Esophagus (tissue), 2 donors: ENCODE measurements around the gene QSOX2. TPM values are rescaled to one million over a fixed set of nuclear protein-coding genes. Genes with fewer than 3 reads are reported as not detected.

Experiments
- H3K27ac ChIP-seq, 2 donors: one replicate each; pipeline ENCODE4 v1.5.1; 2013; ENCODE audit warnings: low read depth in 2 of 2, mild to moderate bottlenecking in 2 of 2, inconsistent platforms in 1 of 2, low read length in 1 of 2, moderate library complexity in 1 of 2
- H3K27me3 ChIP-seq, 2 donors: one replicate each; pipeline ENCODE4 v1.6.1; 2013; ENCODE audit warnings: low read length in 2 of 2, control low read depth in 1 of 2, mild to moderate bottlenecking in 1 of 2; ENCODE audit not compliant: insufficient read depth in 2 of 2, control insufficient read depth in 1 of 2
- H3K36me3 ChIP-seq, 2 donors: one replicate each; pipeline ENCODE4 v1.6.1; 2013; ENCODE audit warnings: low read length in 1 of 2; ENCODE audit not compliant: control insufficient read depth in 2 of 2, insufficient read depth in 2 of 2
- H3K4me1 ChIP-seq, 2 donors: one replicate each; pipeline ENCODE4 v1.6.1; 2013; ENCODE audit warnings: low read length in 1 of 2; ENCODE audit not compliant: control insufficient read depth in 2 of 2, insufficient read depth in 2 of 2
- H3K4me3 ChIP-seq, 2 donors: one replicate each; pipeline ENCODE4 v1.5.1; 2013; ENCODE audit warnings: low read length in 2 of 2, mild to moderate bottlenecking in 2 of 2, low read depth in 1 of 2, moderate library complexity in 1 of 2
- H3K9me3 ChIP-seq, 2 donors: one replicate each; pipeline ENCODE4 v1.6.1; 2013; ENCODE audit warnings: mild to moderate bottlenecking in 2 of 2, low read depth in 1 of 2, low read length in 1 of 2, moderate library complexity in 1 of 2; ENCODE audit not compliant: control insufficient read depth in 2 of 2, insufficient read depth in 1 of 2
- WGBS, 2 donors: extraction: QIAGEN DNeasy Blood & Tissue Kit; methylation state at CpG; one replicate each; pipeline ENCODE4 v1.1.7; 2013; 5-methylcytosine and 5-hydroxymethylcytosine counted together
- polyA plus RNA-seq, 2 donors: library from polyadenylated mRNA; stranded (reverse); fragments of 200-250 nt; gene quantifications; one replicate each; pipeline ENCODE4 v1.2.3, GENCODE V29; 2013
- donor health status: healthy with polysubstance abuse.
- donor health status: Bipolar disorder and iron deficiency.

QSOX2 gene
- polyA plus RNA-seq, 2 donors, result 2.6 to 3.6 TPM

DNA sequence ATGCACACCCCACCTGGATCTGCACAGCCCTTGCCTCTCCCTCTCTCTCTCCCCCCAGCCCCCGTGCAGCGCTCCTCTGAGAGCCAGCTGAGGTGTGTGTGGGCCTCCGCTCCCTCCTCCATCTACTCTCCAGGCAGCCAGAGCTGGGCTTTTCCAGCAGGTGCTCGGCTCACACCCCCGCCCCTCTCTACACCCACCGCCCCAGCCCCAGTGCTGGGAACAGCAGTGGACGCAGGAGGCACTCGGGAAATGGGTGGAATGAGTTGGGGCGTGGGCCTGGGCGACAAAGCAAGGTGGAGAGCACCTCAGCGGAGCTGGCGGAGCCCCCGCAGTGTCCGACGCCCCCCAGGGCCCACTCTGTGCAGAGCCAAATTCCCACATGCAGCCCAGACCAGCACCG is 27.3 kb downstream of the QSOX2 start:
- Histone ChIP-seq H3K4me1 (peaks cover 0 to 2% of the 10 kb centered on the region in 2 donors), H3K9me3 (peaks cover 0 to 11% of the 10 kb centered on the region in 2 donors), H3K27me3 (no peaks in the 10 kb centered on the region), H3K36me3 (peaks cover 7 to 51% of the 10 kb centered on the region in 2 donors), H3K27ac (no peak overlapping the region), H3K4me3 (no peak overlapping the region)
- WGBS, 2 donors, result 94 to 95% methylated on average over 16 of the region's 16 CpGs

DNA sequence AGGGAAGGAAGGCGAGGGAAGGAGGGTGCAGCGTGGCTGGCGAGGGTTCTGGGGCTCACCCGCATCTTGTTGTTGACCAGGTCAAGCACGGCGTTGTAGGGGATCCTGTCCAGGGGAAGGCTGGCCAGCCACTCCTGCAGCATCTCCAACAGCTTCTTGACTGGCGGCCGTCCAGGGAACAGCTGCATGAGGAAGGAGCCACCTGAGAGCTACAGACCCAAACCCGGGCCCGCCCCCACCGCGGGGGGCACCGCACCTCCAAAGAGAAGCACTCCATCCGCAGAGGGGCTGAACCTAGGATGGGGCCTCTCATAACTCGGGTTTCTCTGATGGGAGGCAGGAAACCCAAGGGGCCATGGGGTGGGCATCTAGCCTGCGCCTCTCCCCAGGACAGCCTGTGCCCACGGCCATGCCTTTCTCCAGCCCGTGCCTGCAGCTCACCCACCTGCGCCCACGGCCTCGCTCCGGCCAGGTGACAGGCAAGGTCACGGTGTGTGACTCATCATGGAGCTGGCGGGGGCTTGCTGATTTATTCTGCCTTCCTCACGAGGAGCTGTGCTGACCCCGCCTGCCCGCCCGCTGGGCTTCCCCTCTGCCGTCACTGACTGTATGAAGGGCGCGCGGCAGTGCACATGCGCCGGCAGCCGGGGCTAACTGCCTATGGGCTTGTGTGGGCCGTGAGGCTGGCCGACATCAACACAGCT is 28.9 kb downstream of the QSOX2 start:
- H3K36me3 ChIP-seq, result peaks cover 7 to 46% of the 10 kb centered on the region in 2 donors
- peaks cover 0 to 2% of the 10 kb centered on the region in 2 donors for H3K4me1 ChIP-seq
- H3K27me3 ChIP-seq, result no peaks in the 10 kb centered on the region
- 92 to 93% methylated on average over 36 to 37 of the region's 37 CpGs for WGBS, 2 donors
- no peak overlapping the region for H3K27ac ChIP-seq
- H3K4me3 ChIP-seq, result no peak overlapping the region
- H3K9me3 ChIP-seq, result peaks cover 0 to 11% of the 10 kb centered on the region in 2 donors

- WGBS, 2 donors, result 92 to 99% methylated on average over 9 of the region's 9 CpGs
- Histone ChIP-seq H3K4me1 (no peaks in the 10 kb centered on the region), H3K9me3 (peaks cover 0 to 11% of the 10 kb centered on the region in 2 donors), H3K27me3 (no peaks in the 10 kb centered on the region), H3K27ac (no peak overlapping the region), H3K36me3 (peaks cover 7 to 47% of the 10 kb centered on the region in 2 donors), H3K4me3 (no peak overlapping the region)
Measured at GRCh38 chr9:136213733-136214132, 31.9 kb downstream of the QSOX2 start.

DNA sequence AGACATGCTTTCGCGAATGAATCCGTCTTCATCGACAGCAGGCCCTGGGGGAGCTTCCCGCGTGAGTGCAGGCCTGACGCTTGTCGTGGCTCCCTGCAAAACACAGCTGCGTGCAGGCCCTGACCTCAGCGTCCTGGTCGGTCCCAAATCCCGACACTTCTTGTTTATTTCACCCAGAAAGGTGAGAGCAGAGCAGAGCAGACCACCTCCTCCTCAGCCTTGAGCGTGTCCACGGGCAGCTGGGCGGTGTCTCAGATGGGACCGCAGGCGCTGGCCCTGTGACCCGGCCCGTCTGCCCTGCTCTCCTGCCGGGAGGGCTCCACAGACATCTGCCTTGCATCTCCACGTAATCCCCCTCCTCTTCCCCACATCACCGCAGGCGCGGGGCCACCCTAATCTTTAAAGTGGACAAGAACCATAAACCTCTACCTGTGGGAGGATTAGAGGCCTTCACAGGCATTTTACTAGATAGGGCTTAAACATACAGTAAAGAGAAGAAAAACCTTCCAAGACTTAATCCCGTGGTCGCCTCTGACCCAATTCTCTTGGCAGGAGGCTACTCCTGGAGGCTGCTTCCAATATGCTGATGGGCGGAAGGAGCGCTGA is 33.2 kb downstream of the QSOX2 start:
- Histone ChIP-seq H3K4me3 (no peak overlapping the region), H3K9me3 (peaks cover 0 to 11% of the 10 kb centered on the region in 2 donors), H3K4me1 (no peaks in the 10 kb centered on the region), H3K36me3 (peaks cover 3 to 42% of the 10 kb centered on the region in 2 donors), H3K27ac (no peak overlapping the region), H3K27me3 (no peaks in the 10 kb centered on the region)
- 90 to 91% methylated on average over 28 of the region's 28 CpGs for WGBS, 2 donors

- Histone ChIP-seq H3K4me3 (no peak overlapping the region), H3K36me3 (peaks cover 3 to 39% of the 10 kb centered on the region in 2 donors), H3K27me3 (no peaks in the 10 kb centered on the region), H3K4me1 (no peaks in the 10 kb centered on the region), H3K9me3 (peaks cover 0 to 11% of the 10 kb centered on the region in 2 donors), H3K27ac (no peak overlapping the region)
- 90 to 91% methylated on average over 35 of the region's 35 CpGs for WGBS, 2 donors
Measured at GRCh38 chr9:136211441-136212344, 33.9 kb downstream of the QSOX2 start.

DNA sequence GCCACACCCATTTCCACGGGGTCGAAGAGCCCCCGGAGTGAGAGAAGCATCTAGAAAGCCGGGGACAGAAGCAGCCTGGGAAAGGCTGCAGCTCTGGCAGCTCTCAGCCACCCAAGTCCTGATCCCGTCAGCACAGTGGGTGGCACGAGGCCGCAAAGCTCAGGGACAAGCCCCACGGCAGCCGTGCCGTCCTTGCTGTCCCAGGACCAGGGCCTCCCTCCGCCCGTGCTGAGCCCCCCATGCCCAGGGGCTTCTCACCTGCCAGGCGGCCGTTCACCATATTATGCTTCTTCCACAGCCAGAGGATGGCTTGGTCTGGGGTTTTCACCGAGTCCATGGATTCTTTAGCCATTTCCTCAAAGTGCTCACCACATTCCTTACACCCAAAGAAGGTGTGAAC is 34.6 kb downstream of the QSOX2 start:
- Histone ChIP-seq H3K27ac (no peak overlapping the region), H3K36me3 (peaks cover 3 to 34% of the 10 kb centered on the region in 2 donors), H3K9me3 (peaks cover 0 to 10% of the 10 kb centered on the region in 2 donors), H3K4me1 (no peaks in the 10 kb centered on the region), H3K27me3 (no peaks in the 10 kb centered on the region), H3K4me3 (no peak overlapping the region)
- WGBS, 2 donors, result 92 to 93% methylated on average over 15 of the region's 15 CpGs

DNA sequence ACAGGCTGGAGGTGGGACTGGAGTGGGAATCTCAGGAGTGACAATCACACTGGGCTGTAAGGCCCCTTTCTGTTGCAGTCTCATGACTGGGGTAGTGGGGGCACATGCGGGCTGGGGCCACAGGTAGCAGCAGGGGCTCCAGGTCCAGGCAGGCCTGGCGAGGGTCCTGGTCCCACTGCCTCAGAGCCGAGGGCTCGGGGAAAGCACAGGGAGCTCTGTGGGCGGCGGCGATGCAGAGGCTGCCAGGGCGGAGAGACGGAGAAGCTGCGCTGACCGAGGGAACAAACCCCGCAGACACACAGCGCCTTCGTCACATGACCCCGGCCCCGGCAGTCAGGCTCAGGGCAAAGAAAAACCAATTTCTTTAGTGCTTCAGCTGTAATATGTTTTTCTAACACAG is 35.3 kb downstream of the QSOX2 start:
- Histone ChIP-seq H3K9me3 (peaks cover 0 to 10% of the 10 kb centered on the region in 2 donors), H3K27ac (no peak overlapping the region), H3K36me3 (peaks cover 3 to 30% of the 10 kb centered on the region in 2 donors), H3K27me3 (no peaks in the 10 kb centered on the region), H3K4me3 (no peak overlapping the region), H3K4me1 (no peaks in the 10 kb centered on the region)
- WGBS, 2 donors, result 94 to 96% methylated on average over 16 of the region's 16 CpGs

GRCh38 chr9:136209786-136210185 is 35.8 kb downstream of the QSOX2 start:
- Histone ChIP-seq H3K4me1 (no peaks in the 10 kb centered on the region), H3K27me3 (peaks cover 0 to under 1% of the 10 kb centered on the region in 2 donors), H3K36me3 (peaks cover 3 to 28% of the 10 kb centered on the region in 2 donors), H3K27ac (no peak overlapping the region), H3K9me3 (peaks cover 0 to 8% of the 10 kb centered on the region in 2 donors), H3K4me3 (no peak overlapping the region)
- 84 to 86% methylated on average over 17 of the region's 17 CpGs for WGBS, 2 donors

DNA sequence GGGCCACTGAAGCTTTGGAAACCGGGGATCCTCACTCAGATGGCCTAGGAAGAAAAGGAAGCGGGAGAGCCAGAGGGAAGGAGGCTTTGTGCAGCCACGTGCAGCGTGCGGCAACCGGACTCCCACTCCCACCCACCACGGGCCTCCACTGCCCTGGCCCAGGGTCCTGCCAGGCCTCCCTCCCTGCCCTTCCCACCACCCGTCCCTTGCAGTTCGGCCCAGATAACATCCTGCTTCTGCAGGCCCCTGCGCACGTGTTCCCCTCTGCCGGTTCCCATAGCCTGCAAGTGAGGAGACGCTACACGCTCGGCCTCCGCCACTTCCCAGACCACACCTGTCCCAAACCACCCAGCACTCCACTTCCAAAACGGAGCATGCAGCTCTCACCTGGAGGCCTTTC is 36.4 kb downstream of the QSOX2 start:
- peaks cover 0 to 1% of the 10 kb centered on the region in 2 donors for H3K4me1 ChIP-seq
- H3K27me3 ChIP-seq, result peaks cover 2 to 6% of the 10 kb centered on the region in 2 donors
- H3K27ac ChIP-seq, result no peak overlapping the region
- peaks cover under 1 to 23% of the 10 kb centered on the region in 2 donors for H3K36me3 ChIP-seq
- no peak overlapping the region for H3K4me3 ChIP-seq
- WGBS, 2 donors, result 93 to 96% methylated on average over 17 of the region's 17 CpGs
- peaks cover 0 to 5% of the 10 kb centered on the region in 2 donors for H3K9me3 ChIP-seq
